ENCODE data around the gene OR10A6.

Gene OR10A6

DNA sequence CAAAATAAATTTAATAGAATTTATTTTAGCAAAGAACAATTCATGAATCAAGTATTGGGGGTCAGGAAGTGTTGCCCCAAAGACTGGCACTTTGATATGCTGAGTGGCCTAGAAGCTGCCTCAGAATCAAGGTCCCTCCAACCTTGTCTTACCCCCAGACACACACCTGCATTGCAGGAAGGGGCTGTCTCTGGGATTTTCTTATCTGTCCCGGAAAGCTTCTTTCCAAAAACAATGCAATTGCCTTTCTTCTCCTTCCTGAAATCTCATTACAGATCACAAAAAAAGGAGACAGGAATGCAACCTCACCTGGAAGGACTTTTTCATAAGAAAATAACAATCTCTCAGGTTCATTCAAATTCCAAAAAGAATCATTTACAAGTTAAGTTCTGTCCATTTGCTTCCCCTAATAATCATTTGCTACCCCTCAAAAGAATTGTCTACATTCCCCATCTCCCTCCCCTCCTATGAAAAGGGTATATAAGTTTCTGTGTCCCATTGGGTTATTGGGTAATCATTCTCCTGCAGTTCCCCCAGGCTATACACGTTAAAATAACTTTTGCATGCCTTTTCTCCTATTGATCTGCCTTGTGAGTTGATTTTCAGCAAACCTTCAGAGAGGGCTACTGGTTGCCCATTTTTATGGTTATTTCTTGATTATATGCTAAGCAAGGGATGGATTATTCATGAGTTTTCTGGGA lies 21.3 kb downstream of the OR10A6 start:
- DNase-seq: no peak

DNA sequence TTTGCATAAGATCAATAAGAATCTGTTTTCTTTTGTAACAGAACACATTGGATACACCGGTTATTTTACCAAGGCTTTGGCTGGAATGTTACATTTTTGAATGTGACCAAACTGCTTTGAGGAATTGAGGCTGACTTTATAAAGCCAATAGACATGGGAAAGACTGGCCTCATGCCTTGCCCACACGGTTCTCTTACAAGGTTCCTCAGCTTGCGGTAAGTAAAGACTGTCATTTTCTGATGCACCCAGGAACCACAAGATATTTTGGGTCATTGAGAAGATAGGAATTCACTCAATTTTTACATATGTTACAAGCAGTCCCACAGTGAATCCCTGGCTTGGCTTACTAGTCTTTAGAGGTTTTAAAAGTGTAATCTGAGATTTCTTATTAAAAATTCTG lies 23.9 kb downstream of the OR10A6 start:
- no peak for DNase-seq

GRCh38 chr11:7906481-7906880 lies 24.6 kb downstream of the OR10A6 start:
- no peak for DNase-seq

DNA sequence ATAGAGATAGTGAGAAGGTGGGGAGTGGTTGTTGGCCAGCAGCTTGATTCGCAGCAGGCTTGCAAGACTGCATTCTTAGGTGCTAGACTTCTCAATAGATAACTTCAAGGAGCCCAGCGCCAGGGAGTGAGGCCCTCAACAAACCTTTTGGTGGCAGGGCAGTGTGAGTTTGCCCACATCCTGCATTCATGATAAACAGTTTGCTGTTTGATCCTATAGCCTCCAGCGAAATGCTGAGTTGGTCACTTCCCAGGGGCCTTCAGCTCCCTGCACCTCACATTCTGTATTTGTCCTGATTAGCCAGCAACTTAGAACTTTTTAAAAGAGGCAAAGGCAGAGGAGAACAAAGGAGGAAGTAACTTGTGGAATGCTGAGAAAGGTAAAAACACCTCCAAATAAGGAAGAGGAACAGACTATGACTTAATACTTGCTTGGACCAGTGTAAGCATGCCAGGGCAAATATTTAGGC lies 25.1 kb downstream of the OR10A6 start:
- DNase-seq: no peak

- no peak for DNase-seq
Observed at GRCh38 chr11:7905549-7905948, 25.5 kb downstream of the OR10A6 start.

- DNase-seq: no peak
Observed at GRCh38 chr11:7904917-7905316, 26.2 kb downstream of the OR10A6 start.

- DNase-seq: no peak
Observed at GRCh38 chr11:7903940-7904339, 27.1 kb downstream of the OR10A6 start.

GRCh38 chr11:7901319-7901854 lies 29.7 kb downstream of the OR10A6 start:
- DNase-seq: no peak

DNA sequence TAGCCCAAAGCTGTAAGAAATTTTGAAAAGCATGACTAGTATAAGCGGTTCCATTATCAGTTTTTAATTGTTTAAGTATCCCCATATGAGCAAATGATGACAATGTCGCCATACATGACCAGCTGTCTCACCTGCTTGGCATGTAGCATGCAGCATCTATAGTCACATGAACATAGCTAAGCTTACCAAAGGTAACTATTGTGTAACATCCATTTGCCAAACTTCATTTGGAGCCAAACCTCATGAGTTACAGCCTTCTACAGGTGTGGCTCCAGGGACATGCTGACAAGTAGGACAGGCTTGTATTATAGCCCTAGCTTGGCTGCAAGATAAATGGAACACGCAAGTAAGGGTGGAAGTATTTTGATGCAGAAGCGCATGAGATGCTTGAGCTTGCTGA lies 30.4 kb downstream of the OR10A6 start:
- no peak for DNase-seq

- DNase-seq: no peak
Observed at GRCh38 chr11:7899418-7899817, 31.6 kb downstream of the OR10A6 start.

DNA sequence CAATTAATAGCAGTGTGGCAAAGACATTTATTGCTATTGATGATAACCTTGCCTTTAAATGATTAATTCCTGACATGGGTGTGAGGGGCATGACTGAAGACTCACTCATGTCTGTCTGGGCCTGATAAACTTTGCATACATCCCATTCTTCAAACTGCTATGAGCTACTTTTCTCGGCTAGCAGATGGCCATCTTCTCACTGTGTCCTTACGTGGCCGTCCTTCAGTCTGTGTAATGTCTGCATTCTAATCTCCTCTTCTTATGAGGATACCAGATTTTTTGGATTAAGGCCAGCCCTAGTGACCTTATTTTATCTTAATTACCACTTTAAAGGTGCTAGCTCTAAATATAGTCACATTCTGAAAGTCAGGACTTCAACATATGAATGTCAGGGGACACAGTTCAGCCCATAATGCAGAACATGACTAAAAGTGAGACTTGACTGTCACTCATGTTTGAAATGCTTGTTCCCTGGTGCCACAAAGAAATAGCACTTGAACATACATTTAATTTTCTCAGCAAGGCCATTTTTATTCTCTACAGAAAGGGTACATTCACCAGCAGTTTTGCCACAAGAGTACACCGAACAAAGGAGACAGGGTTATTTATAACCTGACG lies 32.3 kb downstream of the OR10A6 start:
- DNase-seq: no peak

DNA sequence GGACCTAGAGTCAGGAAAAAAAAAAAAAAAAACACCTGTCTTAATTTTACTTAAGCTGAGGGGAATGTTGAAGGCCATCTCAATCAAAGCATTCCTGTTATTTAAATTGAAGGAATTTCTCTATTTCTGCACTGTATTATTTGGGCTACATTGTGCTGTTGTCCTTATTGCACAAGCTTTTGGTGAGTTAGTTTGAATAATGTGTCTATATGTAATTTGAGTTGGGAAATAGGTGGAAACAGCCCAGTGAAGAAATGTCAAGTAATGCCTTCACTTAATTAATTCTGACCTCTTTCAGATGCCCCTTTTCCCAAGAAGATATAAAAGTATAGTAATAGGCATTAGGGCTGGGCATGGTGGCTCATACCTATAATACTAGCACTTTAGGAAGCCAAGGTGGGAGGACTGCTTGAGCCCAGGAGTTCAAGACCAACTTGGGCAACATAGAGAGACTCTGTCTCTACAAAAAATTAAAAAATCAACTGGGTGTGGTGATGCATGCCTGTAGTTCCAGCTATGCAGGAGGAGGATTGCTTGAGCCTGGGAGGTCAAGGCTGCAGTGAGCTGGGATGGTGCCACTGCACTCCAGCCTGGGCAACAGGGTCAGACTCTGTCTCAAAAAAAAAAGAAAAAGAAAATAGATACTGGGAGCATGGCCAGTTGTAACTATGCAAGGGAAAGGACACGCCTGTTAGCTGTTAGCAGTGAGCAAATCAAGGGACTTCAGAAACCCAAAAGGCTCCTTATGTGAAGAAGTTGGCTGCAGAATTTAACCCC lies 34.9 kb downstream of the OR10A6 start:
- DNase-seq: no peak

DNA sequence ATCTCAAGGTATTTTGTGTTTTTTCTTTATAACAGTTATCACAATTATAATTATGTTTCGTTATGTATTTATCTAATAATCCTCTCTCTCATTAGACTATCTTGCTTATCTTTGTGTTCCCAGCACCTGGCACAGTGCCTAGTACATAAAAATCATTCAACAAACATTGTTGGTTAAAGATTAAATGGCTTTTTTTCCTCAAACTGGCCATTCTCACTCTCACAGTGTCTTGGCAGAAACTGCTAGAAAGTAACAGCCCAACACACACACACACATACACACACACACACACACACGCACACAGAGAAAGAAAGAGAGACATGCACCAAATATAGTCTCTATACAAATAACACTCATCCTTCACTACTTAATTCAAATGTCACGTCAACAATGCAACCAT lies 36.8 kb downstream of the OR10A6 start:
- no peak for DNase-seq

DNA sequence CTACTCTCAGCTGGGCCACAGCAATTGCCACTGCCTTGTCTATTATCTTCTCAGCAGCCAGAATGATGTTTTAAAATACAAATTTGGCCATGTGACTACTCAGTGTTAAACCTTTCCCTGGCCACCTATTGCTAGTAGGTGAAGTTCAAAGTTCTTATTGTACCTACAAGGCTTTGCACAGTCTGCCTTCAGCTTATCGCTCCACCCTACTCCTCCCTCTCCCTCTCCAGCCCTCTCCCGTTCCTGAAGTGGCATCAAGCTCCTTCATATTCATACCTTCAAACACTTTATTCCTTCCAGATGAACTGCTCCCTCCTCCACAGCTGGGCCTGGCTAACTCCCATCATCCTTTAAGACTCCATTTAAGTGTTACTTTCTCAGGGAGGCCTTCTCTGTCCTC lies 37.3 kb downstream of the OR10A6 start:
- DNase-seq: no peak

DNA sequence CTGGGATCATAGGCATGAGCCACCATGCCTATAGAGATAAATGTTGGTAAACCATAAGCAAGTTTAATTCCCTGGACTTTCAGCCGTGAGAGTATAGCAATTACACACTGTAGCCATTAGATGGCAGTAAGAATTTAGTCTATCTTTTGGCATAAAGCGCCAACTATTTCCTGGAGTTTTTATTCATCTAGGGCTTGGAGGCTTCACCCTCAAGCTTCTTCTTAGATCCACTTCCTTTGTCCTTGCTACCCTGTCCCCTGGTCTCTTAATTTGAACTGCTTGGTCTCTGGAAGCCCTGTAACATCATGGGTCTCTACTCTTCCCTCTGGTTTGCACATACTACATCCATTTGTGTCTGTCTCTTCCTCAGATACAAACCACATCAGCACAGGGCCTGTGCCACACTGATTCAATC lies 38.2 kb downstream of the OR10A6 start:
- peak; percentile 57 for DNase-seq

DNA sequence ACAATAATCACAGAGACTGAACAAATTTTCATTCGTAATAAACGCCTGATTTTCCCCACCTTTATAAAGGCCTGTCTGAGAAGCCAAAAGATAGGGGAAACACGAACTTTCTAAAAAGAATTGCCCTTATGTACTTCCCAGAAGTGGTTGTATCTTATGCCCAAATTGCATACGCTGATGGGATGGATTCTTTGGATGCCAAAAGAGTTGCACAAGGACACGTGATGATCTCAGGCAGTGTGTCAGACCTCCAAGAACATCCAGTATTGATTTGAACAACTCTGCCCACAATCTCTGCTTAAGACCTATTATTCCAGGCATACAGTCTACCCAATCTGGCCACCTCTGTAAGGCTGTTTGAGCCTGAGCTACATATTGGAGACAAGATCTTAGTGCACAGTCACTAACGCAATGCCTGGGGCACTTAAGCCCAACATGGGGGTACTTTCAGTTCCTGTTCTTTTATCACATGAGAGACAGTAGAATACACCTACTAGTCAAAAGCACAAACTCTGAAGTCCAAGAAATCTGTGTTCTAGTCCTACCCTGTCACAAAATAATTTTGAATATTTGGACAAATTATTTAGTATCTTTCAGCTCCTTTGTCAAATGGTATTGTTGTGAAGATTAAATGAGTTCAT lies 38.9 kb downstream of the OR10A6 start:
- no peak for DNase-seq

DNA sequence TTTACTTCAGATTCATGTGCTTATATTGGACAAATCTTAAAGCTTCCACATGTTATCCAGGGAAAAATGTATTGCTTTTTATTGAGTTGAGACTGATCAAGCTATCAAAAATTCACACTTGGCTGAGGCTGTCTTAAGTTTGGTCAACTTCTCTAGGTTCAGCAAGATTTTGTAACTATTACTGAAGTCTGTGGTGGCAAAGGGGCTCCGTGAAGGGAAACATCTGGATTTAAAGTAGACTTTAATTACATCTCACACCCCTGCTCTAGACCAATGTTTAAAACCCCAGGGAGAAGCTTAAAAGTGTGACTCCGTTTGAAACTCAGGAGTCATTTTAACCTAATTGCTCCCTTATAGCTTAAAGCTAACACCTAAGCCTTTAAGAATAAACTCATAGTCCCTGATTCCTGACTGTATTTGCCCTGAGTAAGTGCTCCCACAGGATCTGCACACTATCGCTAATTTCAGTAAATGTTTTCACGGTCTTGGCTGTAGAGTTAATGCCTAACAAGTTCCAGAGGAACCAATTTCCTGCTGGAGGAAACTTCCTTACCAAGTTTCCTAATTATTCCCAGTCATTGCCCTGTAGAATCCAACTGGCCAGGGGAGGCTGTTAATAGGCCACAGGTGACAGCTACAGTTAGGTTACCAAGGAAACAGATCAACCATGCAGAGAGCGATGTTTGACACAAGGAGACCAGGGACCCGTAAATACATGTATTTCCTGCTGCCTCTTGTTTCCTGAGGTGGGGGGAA lies 40.5 kb downstream of the OR10A6 start:
- no peak for DNase-seq

GRCh38 chr11:7889985-7890384 lies 41.1 kb downstream of the OR10A6 start:
- no peak for DNase-seq

- no peak for DNase-seq
Observed at GRCh38 chr11:7882860-7883259, 48.2 kb downstream of the OR10A6 start.
